ENCODE data around the gene MED4. TPM values are rescaled to one million over a fixed set of nuclear protein-coding genes. Genes with fewer than 3 reads are reported as not detected.

Gene MED4
- total and polyA plus RNA-seq, 9 of the 15 experiments (the other 6 are each of a cell fraction or from before 2014, with no cell fraction given) = 24.5 to 87.3 (median 58.3) TPM

DNA sequence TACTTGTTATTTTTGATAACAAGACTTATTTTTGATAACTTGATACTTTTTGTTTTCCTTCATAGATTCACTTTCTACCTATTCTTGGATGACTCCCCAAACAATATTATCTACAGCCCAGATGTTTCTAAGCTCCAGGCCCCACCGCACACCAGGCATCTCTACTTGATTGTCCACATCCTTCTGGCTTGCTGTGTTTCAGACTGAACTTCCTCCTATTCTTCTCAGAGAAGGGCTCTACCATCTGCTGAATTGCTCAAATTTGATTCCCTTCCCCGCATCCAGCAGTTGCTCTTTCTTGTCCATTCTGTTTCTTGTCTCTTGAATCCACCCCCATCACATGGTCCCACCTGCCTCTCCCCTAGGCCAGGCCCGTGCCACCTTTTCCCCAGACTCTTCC is 44.4 kb downstream of the MED4 start:
- in situ Hi-C loops (cut with MboI) = no loop called here
- BruUV-seq (replicated peaks) = no TSS peak
- POLR2A ChIA-PET = interaction anchor here (0.7 to 1.6 kb wide), 2 partner anchors 32 to 43 kb away, joined by 3 to 5 read pairs; no protein-coding TSS in a partner anchor

More for the DNA sequence above, 44.4 kb downstream of the MED4 start:
- no peak overlapping the region for H3K4me2 ChIP-seq (ENCODE audit: insufficient read depth, low read length)
- no peaks in the 10 kb centered on the region for H3K9me3 ChIP-seq (replicated peaks; ENCODE audit: control insufficient read depth, insufficient read depth, low read depth, low read length)
- intact Hi-C loops (cut with micrococcal nuclease) = no loop called here
- DNase-seq (ENCODE audit: extremely low read depth in 1 of 4, low spot score in 3 of 4) = no peak
- H3K9me1 ChIP-seq (ENCODE audit: control insufficient read depth, insufficient read depth, low read length) = no peaks in the 10 kb centered on the region
- ATAC-seq = no peak
- H3K4me1 ChIP-seq (replicated peaks in 1 of 2; ENCODE audit: control insufficient read depth in 2 of 2, insufficient read depth in 2 of 2, low read length in 2 of 2) = no peaks in the 10 kb centered on the region
- no peak overlapping the region for H3K9ac ChIP-seq (ENCODE audit: insufficient read depth in 1 of 2, low read depth in 2 of 2, low read length in 2 of 2)
- H3K36me3 ChIP-seq (ENCODE audit: control insufficient read depth, insufficient read depth, low read length) = peaks cover 50% of the 10 kb centered on the region; the same call in 2 of the 3 replicates
- TF ChIP-seq, protein P1, sequence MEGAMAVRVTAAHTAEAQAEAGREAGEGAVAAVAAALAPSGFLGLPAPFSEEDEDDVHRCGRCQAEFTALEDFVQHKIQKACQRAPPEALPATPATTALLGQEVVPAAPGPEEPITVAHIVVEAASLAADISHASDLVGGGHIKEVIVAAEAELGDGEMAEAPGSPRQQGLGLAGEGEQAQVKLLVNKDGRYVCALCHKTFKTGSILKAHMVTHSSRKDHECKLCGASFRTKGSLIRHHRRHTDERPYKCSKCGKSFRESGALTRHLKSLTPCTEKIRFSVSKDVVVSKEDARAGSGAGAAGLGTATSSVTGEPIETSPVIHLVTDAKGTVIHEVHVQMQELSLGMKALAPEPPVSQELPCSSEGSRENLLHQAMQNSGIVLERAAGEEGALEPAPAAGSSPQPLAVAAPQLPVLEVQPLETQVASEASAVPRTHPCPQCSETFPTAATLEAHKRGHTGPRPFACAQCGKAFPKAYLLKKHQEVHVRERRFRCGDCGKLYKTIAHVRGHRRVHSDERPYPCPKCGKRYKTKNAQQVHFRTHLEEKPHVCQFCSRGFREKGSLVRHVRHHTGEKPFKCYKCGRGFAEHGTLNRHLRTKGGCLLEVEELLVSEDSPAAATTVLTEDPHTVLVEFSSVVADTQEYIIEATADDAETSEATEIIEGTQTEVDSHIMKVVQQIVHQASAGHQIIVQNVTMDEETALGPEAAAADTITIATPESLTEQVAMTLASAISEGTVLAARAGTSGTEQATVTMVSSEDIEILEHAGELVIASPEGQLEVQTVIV (CRISPR knock-in tag; IDR thresholded peaks at IDR 0.05; ENCODE audit: borderline replicate concordance) = no peak
- no peak for TF ChIP-seq PCBP2 (IDR thresholded peaks at IDR 0.05; ENCODE audit: low read depth, low read length, poor library complexity, severe bottlenecking)
- TF ChIP-seq ZNF274 (IDR thresholded peaks at IDR 0.05; ENCODE audit: borderline replicate concordance, low read depth, low read length) = no peak
- no peak for TF ChIP-seq RAD51 (IDR thresholded peaks at IDR 0.05; ENCODE audit: borderline replicate concordance, low read depth)
- TF ChIP-seq NR1H2 (CRISPR knock-in tag; IDR thresholded peaks at IDR 0.05) = no peak
- no peak for TF ChIP-seq ZNF76 (CRISPR knock-in tag; IDR thresholded peaks at IDR 0.05; ENCODE audit: borderline replicate concordance)
- TF ChIP-seq, protein P2, sequence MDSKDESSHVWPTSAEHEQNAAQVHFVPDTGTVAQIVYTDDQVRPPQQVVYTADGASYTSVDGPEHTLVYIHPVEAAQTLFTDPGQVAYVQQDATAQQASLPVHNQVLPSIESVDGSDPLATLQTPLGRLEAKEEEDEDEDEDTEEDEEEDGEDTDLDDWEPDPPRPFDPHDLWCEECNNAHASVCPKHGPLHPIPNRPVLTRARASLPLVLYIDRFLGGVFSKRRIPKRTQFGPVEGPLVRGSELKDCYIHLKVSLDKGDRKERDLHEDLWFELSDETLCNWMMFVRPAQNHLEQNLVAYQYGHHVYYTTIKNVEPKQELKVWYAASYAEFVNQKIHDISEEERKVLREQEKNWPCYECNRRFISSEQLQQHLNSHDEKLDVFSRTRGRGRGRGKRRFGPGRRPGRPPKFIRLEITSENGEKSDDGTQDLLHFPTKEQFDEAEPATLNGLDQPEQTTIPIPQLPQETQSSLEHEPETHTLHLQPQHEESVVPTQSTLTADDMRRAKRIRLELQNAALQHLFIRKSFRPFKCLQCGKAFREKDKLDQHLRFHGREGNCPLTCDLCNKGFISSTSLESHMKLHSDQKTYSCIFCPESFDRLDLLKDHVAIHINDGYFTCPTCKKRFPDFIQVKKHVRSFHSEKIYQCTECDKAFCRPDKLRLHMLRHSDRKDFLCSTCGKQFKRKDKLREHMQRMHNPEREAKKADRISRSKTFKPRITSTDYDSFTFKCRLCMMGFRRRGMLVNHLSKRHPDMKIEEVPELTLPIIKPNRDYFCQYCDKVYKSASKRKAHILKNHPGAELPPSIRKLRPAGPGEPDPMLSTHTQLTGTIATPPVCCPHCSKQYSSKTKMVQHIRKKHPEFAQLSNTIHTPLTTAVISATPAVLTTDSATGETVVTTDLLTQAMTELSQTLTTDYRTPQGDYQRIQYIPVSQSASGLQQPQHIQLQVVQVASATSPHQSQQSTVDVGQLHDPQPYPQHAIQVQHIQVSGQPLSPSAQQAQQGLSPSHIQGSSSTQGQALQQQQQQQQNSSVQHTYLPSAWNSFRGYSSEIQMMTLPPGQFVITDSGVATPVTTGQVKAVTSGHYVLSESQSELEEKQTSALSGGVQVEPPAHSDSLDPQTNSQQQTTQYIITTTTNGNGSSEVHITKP (IDR thresholded peaks at IDR 0.05; ENCODE audit: partially characterized antibody) = no peak
- TF ChIP-seq ZNF3 (CRISPR knock-in tag; IDR thresholded peaks at IDR 0.05) = no peak
- no peaks in the 10 kb centered on the region for H3K27me3 ChIP-seq (ENCODE audit: control insufficient read depth in 2 of 2, insufficient read depth in 2 of 2, low read length in 2 of 2)
- no peaks in the 10 kb centered on the region for H3K79me2 ChIP-seq (ENCODE audit: control insufficient read depth, insufficient read depth, low read length)
- no peak overlapping the region for H3K27ac ChIP-seq (ENCODE audit: extremely low read depth, low read depth, low read length)
- no peak overlapping the region for H3K4me3 ChIP-seq
- no peaks in the 10 kb centered on the region for H4K20me1 ChIP-seq (replicated peaks; ENCODE audit: control insufficient read depth, insufficient read depth, low read length)
- H2AFZ ChIP-seq (ENCODE audit: low read depth, low read length) = no peak overlapping the region
- FAIRE-seq = no peak
- CTCF ChIA-PET (ENCODE audit: low intra/inter-chr PET ratio) = no interaction called here
- WGBS (ENCODE audit: insufficient coverage, low coverage, missing lambda C conversion rate) = 92% methylated on average over 3 of the region's 3 CpGs
